ENCODE measurements around the gene GAK.

DNA sequence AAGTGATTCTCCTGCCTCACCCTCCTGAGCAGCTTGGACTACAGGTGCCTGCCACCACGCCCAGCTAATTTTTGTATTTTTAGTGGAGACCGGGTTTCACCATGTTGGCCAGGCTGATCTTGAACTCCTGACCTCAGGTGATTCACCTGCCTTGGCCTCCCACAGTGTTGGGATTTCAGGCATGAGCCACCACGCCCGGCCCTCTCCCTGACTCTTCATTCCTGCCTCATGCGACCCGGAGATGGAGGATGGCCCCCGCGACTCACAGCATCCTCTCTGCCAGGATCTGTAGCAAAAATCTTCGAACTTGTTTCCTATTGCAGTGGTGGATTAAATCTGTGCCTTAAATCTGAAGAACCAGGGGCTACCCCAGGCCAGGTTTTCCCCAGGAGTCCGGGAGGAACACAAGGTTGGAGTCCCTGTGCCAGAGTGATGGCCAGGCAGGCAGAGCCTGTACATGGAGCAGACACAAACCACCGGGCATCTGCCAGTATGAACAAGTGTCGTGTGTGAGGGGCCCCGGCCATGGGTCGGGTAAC, 117.7 kb downstream of the GAK start:
- TF ChIP-seq CTCF (IDR thresholded peaks at IDR 0.05; ENCODE audit: poor library complexity): no peak
- no peak for TF ChIP-seq EZH2phosphoT487 (IDR thresholded peaks at IDR 0.05; ENCODE audit: low read depth, severe bottlenecking, unreplicated experiment)
- TF ChIP-seq EZH2 (IDR thresholded peaks at IDR 0.05; ENCODE audit: borderline replicate concordance): no peak

All from hepatocyte (in vitro differentiated cells).